Suppressor macrophage treated with lipopolysaccharide for 4 hours (primary cell): ENCODE results near the gene SNX4.
A peak's percentile ranks its signal among the peaks of the same experiment; 100 is the strongest.
"Not testable (repeated sequence)": the region's sequence is repeated elsewhere in the genome, so short reads cannot be mapped to it uniquely, and the experiment has no call there.

Experiments used
- DNase-seq: peaks from one replicate; pipeline ENCODE4 v3.0.0-alpha.2; 2020

Gene SNX4

DNA sequence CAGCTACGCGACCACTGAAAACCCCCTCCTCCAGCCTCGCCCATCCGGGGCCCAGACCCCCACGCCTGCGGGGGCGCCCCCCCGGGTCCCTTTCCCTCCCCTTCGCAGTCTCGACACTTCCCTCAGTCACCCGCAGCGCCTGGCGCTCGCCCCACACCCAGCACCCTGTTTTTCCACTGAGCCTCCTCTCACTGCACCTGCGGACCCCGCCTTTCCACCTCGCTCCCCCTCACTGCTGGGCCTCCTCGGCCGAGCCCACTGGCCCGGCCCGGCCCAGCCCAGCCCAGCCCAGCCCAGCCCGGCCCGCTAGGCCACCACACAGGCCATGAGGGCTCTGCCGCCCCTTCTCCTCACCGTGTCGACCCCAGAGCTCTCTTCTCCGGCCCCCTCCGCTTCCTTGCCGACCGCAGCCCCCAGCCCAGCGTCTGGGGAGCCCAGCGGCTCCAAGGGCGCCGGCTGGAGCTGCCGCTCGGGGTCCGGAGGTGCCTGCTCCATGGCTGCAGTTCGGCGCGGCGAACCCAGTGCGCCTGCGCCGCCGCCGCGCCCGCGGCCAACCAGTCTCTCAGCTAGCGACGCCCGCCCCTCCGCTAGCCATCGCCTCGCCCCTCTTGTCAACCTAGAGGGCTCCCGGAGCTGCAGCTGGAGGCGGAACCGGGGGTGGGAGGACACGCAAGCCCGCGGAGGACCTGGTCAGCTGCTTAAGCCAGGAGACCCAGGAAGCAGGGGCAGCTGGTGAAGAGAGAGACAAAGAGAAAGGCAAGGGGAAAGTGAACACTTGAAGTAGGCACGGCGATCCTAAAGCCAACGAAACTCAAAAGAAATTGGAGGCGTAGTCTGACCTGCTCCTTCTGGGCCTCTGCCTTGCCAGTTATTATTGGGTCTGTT lies at the start of gene SNX4:
TSS of gene SNX4 (minus strand) at position 525 of the 885 bp plus-strand sequence. CDS start at position 495, 30 bp downstream.
- DNase-seq, result peak; percentile 98

DNA sequence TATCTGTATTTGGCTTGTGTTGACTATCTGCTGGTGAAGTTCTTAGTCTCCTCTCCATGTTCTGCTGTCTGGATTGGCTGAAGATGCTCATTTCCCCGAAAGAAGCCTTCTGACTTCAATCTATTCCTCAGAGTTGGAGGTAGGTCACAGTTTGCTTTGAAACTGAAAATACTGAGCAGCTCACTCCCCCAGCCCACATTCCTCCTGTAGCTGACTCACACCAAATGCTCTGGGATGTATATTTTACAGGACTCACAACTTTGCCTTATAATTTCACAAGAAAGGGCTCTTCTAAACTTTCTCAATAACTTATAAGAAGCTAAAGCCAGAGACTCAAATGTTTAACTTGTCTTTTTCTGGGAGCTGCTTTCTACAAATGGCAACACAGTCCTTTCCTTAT lies 36.3 kb upstream of the SNX4 start:
- DNase-seq, result peak; percentile 9

- DNase-seq, result no peak
These were observed 32.4 kb upstream of the SNX4 start for GRCh38 chr3:125552401-125552800.

DNA sequence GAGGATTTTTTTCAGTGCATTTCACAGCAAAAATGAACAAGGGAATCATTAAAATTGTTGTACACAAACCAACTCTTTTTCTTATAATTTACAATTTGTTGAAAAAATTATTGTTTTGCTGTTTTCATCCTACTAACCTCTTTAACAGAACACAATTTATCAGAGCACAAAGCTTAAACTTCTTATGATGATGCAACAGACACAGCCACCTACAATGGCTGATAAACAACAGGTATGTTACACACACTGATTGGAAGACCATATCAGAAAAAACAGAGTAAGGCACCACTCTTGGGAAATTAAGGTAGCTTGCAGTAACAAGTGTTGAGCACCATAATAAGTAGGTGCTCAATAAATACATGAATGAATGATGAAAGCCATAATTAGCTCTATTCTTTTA lies 8.9 kb upstream of the SNX4 start:
- no peak for DNase-seq

DNA sequence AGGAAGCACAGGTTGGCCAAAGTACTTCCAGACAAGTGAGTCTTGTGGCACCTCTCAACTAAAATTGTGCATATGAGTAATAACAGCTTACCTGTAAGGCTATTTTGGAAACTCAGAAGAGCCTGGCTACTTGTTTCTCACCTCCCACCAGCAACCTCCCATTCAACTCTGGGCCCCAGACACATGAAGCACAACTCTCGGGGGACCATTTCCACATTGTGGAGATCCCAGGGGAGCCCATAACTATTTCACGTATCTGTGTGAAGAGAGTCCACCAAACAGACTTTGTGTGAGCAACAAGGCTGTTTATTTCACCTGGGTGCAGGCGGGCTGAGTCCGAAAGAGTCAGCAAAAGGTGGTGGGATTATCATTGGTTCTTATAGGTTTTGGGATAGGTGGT lies 5.2 kb upstream of the SNX4 start:
- DNase-seq, result no peak

DNA sequence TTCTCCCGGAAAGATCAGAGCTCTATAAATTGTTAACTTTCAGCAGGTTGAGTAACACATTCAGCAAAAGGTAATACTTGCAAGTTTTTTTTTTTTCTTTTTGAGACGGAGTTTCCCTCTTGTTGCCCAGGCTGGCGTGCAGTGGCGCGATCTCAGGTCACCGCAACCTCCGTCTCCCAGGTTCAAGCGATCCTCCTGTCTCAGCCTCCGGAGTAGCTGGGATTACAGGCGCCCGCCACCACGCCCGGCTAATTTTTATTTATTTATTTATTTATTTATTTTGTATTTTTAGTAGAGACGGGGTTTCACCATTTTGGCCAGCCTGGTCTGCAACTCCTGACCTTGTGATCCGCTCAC lies 539 bp upstream of the SNX4 start:
- not testable (repeated sequence) for DNase-seq

DNA sequence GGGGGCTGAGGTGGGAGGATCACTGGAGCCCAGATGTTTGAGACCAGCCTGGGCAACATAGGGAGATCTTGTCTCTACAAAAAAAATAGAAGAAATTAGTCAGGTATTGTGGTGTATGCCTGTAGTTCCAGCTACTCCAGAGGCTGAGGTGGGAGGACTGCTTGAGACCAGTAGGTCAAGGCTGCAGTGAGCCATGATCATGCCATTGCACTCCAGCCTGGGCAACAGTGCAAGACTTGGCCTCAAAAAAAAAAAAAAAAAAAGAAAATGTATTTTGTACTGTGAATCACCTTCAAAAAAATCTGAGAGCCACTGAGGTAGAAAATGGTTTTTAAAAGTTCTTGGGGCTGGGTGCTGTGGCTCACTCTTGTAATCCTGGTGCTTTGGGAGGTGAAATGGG lies 4.6 kb downstream of the SNX4 start:
- DNase-seq, result no peak

- no peak for DNase-seq
These were observed 6.4 kb downstream of the SNX4 start for GRCh38 chr3:125513490-125514115.

- DNase-seq, result peak; percentile 14
These were observed 7.7 kb downstream of the SNX4 start for GRCh38 chr3:125512135-125512920.

- DNase-seq, result peak; percentile 9
These were observed 8.4 kb downstream of the SNX4 start for GRCh38 chr3:125511420-125512118.

DNA sequence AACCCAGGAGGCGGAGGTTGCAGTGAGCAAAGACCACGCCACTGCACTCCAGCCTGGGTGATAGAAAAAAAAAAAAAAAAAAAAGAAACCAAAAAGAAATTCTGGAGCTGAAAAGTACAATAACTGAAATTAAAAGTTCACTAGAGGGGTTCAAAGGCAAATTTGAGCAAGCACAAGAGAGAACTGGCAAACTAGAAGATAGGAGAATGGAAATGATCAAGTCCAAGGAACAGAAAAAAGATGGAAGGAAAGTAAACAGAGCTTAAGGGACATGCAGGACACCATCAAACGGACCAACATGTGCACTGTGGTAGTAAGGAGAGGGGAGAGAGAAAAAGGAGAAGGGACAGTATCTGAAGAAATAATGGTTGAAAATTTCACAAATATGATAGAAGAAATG lies 12.9 kb downstream of the SNX4 start:
- no peak for DNase-seq

- no peak for DNase-seq
These were observed 21.4 kb downstream of the SNX4 start for GRCh38 chr3:125498630-125499029.

DNA sequence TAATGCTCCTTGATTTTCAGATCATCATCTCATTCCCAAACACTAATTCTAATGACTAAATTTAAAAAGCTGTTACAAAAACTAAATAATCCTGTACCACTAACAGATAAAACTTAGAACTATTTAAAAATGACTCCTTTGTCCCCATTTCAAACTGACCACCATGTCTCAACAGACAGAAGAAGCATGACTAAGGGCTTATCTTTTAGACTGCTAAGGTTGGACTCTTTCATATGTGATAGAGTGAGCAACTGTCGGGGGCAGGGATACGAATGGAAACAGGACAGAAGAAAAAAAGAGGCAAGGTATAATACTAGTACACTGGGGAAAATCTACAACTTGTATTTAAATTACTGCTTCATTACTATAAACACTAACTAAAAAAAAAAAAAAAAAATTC lies 23.3 kb downstream of the SNX4 start:
- DNase-seq, result no peak

- DNase-seq, result no peak
These were observed 37.6 kb downstream of the SNX4 start for GRCh38 chr3:125482406-125482805.

- DNase-seq, result no peak
These were observed 38.2 kb downstream of the SNX4 start for GRCh38 chr3:125481786-125482185.

GRCh38 chr3:125481375-125481759 lies 38.6 kb downstream of the SNX4 start:
- not testable (repeated sequence) for DNase-seq

GRCh38 chr3:125480656-125481374 lies 39.2 kb downstream of the SNX4 start:
- DNase-seq, result peak; percentile 67

DNA sequence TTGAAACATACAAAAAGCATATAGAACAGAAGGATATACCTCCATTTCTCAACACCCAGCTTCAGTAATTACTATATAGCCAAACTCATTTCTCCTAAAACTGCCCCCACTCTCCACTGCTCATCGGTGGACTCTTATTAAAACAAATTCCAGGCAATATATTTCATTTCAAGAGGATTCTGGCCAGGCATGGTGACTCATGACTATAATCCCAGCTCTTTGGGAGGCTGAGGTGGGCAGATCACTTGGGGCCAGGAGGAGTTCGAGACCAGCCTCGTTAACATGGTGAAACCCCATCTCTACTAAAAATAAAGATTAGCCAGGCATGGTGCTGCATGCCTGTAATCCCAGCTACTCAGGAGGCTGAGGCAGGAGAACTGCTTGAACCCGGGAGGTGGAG lies 40.9 kb downstream of the SNX4 start:
- DNase-seq, result no peak

DNA sequence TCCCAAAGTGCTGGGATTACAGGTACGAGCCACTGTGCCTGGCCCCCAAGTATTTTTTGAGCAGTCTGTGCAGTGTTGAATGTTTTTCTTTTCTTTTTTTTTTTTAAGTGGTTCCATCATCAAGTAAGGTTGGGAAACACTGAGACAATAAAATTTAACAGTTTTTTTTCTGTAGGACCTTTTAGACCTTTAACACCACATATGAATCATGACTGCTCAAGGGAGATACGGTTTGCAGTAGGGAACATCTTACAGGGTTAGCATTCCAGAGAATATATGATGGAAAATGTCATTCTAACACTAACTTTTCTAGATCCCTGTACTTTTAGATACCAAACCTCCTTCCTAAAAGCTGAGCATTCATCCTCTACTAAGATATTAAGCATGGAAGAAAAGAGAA lies 41.7 kb downstream of the SNX4 start:
- no peak for DNase-seq

GRCh38 chr3:125477701-125478100 lies 42.3 kb downstream of the SNX4 start:
- DNase-seq, result no peak

DNA sequence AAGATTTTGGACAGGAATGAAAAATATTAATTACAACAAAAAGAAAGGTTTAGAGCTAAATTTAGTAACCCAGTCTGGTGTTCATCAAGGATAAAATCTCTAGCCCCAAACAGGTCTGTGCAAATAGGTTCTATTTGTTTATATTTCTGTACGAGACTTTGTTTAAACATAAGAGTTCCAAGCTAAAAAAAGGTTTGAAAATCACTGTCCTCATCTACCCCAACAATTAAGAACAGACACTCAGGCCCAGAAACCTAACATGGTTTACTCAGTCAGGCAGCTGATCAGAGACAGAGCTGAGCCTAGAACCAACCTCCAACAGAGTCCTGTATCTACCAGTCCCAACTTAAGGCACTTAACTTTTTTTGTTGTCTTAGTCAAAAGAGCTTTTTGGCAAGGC lies 49.3 kb downstream of the SNX4 start:
- no peak for DNase-seq

- DNase-seq, result no peak
These were observed 57.2 kb downstream of the SNX4 start for GRCh38 chr3:125462722-125463299.
